ENCODE results near the gene GPT2. TPM values are rescaled to one million over a fixed set of nuclear protein-coding genes. Genes with fewer than 3 reads are reported as not detected.
A peak's percentile ranks its signal among the peaks of the same experiment; 100 is the strongest.

Gene GPT2
- total RNA-seq, 1 experiment from 2014 or later, result 68.9 TPM

- peak; percentile 97 for DNase-seq
- Mint-ChIP-seq H3K27me3 (ENCODE audit: unreplicated experiment) (no peaks in the 10 kb centered on the region), H3K27ac (ENCODE audit: unreplicated experiment) (peak within 1 kb of the TSS; percentile 93), H3K4me3 (ENCODE audit: low read depth, unreplicated experiment) (peak within 1 kb of the TSS; percentile 74), H3K4me1 (ENCODE audit: low read depth, unreplicated experiment) (peaks cover 50% of the 10 kb centered on the region), H3K9me3 (ENCODE audit: low read depth, unreplicated experiment) (no peaks in the 10 kb centered on the region), H3K36me3 (ENCODE audit: insufficient read depth, unreplicated experiment) (peaks cover 51% of the 10 kb centered on the region)
- CTCF ChIA-PET, result interaction anchor here (1.3 to 1.5 kb wide), 3 partner anchors 10 to 16 kb away, joined by 3 to 4 read pairs (median 4); no protein-coding TSS in a partner anchor
- intact Hi-C loops (cut with micrococcal nuclease; ENCODE audit: unreplicated experiment), result loop anchor here (2.0 kb wide), 1 partner anchor 45 kb away; no protein-coding TSS in a partner anchor
- TF ChIP-seq CTCF (IDR thresholded peaks at IDR 0.05; ENCODE audit: unreplicated experiment), result no peak
- BruUV-seq (replicated peaks), result no TSS peak
These were observed 89.2 kb downstream of the GPT2 start, which contains the start of gene DNAJA2 for GRCh38 chr16:46973207-46973995. TSS of gene DNAJA2 (minus strand) at chr16:46973674. CDS start at chr16:46973572, 102 bp downstream.

- H3K4me3 Mint-ChIP-seq (ENCODE audit: low read depth, unreplicated experiment), result peak overlapping the region; percentile 74
These were observed 89.8 kb downstream of the GPT2 start for GRCh38 chr16:46973996-46974324.

GRCh38 chr16:46974352-46974751, 90.2 kb downstream of the GPT2 start:
- H3K27ac Mint-ChIP-seq (ENCODE audit: unreplicated experiment), result peak overlapping the region; percentile 93
- CTCF ChIA-PET, result interaction anchor here (1.3 kb wide), 2 partner anchors 9 to 12 kb away, joined by 3 to 4 read pairs; no protein-coding TSS in a partner anchor

More at GRCh38 chr16:46973996-46974324, 89.8 kb downstream of the GPT2 start:
- no peaks in the 10 kb centered on the region for H3K9me3 Mint-ChIP-seq (ENCODE audit: low read depth, unreplicated experiment)
- peaks cover 50% of the 10 kb centered on the region for H3K4me1 Mint-ChIP-seq (ENCODE audit: low read depth, unreplicated experiment)
- no peaks in the 10 kb centered on the region for H3K27me3 Mint-ChIP-seq (ENCODE audit: unreplicated experiment)
- TSS peak; percentile 92 for BruUV-seq (replicated peaks)
- intact Hi-C loops (cut with micrococcal nuclease; ENCODE audit: unreplicated experiment), result loop anchor here (2.0 kb wide), 1 partner anchor 45 kb away; no protein-coding TSS in a partner anchor
- CTCF ChIA-PET, result interaction anchor here (1.3 to 1.5 kb wide), 3 partner anchors 10 to 17 kb away, joined by 3 to 4 read pairs (median 4); no protein-coding TSS in a partner anchor
- peak overlapping the region; percentile 93 for H3K27ac Mint-ChIP-seq (ENCODE audit: unreplicated experiment)
- no peak for DNase-seq
- H3K36me3 Mint-ChIP-seq (ENCODE audit: insufficient read depth, unreplicated experiment), result peaks cover 51% of the 10 kb centered on the region
- TF ChIP-seq CTCF (IDR thresholded peaks at IDR 0.05; ENCODE audit: unreplicated experiment), result no peak

GRCh38 chr16:46975165-46975564, 91.0 kb downstream of the GPT2 start:
- peaks cover 48% of the 10 kb centered on the region for H3K36me3 Mint-ChIP-seq (ENCODE audit: insufficient read depth, unreplicated experiment)
- intact Hi-C loops (cut with micrococcal nuclease; ENCODE audit: unreplicated experiment), result no loop called here
- peak overlapping the region; percentile 74 for H3K4me3 Mint-ChIP-seq (ENCODE audit: low read depth, unreplicated experiment)
- TF ChIP-seq CTCF (IDR thresholded peaks at IDR 0.05; ENCODE audit: unreplicated experiment), result no peak
- H3K27ac Mint-ChIP-seq (ENCODE audit: unreplicated experiment), result no peak overlapping the region
- no peak for DNase-seq
- H3K9me3 Mint-ChIP-seq (ENCODE audit: low read depth, unreplicated experiment), result no peaks in the 10 kb centered on the region
- CTCF ChIA-PET, result no interaction called here
- H3K4me1 Mint-ChIP-seq (ENCODE audit: low read depth, unreplicated experiment), result peaks cover 50% of the 10 kb centered on the region
- no peaks in the 10 kb centered on the region for H3K27me3 Mint-ChIP-seq (ENCODE audit: unreplicated experiment)
- no TSS peak for BruUV-seq (replicated peaks)

More at GRCh38 chr16:46974352-46974751, 90.2 kb downstream of the GPT2 start:
- BruUV-seq (replicated peaks), result no TSS peak
- Mint-ChIP-seq H3K4me3 (ENCODE audit: low read depth, unreplicated experiment) (peak overlapping the region; percentile 74), H3K27me3 (ENCODE audit: unreplicated experiment) (no peaks in the 10 kb centered on the region), H3K36me3 (ENCODE audit: insufficient read depth, unreplicated experiment) (peaks cover 51% of the 10 kb centered on the region), H3K9me3 (ENCODE audit: low read depth, unreplicated experiment) (no peaks in the 10 kb centered on the region), H3K4me1 (ENCODE audit: low read depth, unreplicated experiment) (peaks cover 50% of the 10 kb centered on the region)
- peak; percentile 8 for TF ChIP-seq CTCF (IDR thresholded peaks at IDR 0.05; ENCODE audit: unreplicated experiment)
- no peak for DNase-seq
- intact Hi-C loops (cut with micrococcal nuclease; ENCODE audit: unreplicated experiment), result no loop called here
